Mucosa of rectum (tissue), 2 donors: ENCODE results near the gene PARD3.

ENCODE experiments used
- H3K27ac ChIP-seq, 2 donors: one replicate each; pipeline ENCODE4 v1.7.0; 2013; ENCODE audit warnings: inconsistent platforms in 2 of 2, low read depth in 2 of 2, low read length in 2 of 2
- H3K27me3 ChIP-seq, 2 donors: one replicate each; pipeline ENCODE4 v1.7.0; 2013; ENCODE audit warnings: low read length in 2 of 2; ENCODE audit not compliant: control insufficient read depth in 2 of 2, insufficient read depth in 2 of 2
- H3K36me3 ChIP-seq, 2 donors: one replicate each; pipeline ENCODE4 v1.7.0; 2013; ENCODE audit warnings: low read length in 2 of 2; ENCODE audit not compliant: control insufficient read depth in 2 of 2, insufficient read depth in 2 of 2
- H3K4me1 ChIP-seq, 2 donors: one replicate each; pipeline ENCODE4 v1.7.0; 2013; ENCODE audit warnings: low read length in 2 of 2, mild to moderate bottlenecking in 1 of 2; ENCODE audit not compliant: control insufficient read depth in 2 of 2, insufficient read depth in 2 of 2
- H3K4me3 ChIP-seq, 2 donors: one replicate each; pipeline ENCODE4 v1.7.0; 2013; ENCODE audit warnings: low read length in 2 of 2
- H3K9ac ChIP-seq, 2 donors: one replicate each; pipeline ENCODE4 v1.7.0; 2013; ENCODE audit warnings: low read length in 2 of 2, low read depth in 1 of 2, mild to moderate bottlenecking in 1 of 2
- H3K9me3 ChIP-seq, 2 donors: one replicate each; pipeline ENCODE4 v1.7.0; 2013; ENCODE audit warnings: low read length in 2 of 2; ENCODE audit not compliant: control insufficient read depth in 2 of 2
- donor health status: healthy.
- donor health status: Normal muscosa, but diverticular disease.

Gene PARD3

DNA sequence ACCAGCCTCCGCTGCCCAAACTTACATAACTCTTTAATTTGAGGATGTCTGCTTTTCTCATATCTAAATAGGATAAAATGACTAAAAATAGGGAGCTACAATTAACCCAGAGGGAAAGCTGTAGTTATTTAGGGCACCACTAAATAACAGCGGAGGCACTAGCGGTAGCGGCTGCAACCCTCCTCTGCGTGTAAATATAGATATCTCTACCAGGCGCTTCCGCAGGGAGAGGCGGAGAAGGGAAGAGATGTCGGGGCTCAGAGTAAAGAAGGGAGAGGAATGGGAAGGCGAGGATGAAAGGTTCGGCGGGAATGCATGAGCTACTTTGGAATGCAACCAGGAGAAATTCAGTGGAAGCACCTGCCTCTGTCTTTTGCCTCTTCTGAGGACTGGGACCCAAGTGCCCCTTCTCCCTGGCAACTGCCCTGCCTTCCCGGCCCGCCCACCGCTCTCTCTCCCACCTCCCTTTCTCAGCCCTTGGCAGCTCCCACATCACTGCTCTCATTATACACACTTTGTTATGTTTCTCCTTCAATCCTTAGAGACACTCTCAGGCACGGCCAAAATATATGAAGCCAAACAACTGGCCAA is 698.3 kb downstream of the PARD3 start:
- Histone ChIP-seq H3K27ac (no peak overlapping the region), H3K4me3 (no peak overlapping the region), H3K9ac (no peak overlapping the region), H3K36me3 (no peaks in the 10 kb centered on the region), H3K27me3 (no peaks in the 10 kb centered on the region), H3K4me1 (no peaks in the 10 kb centered on the region), H3K9me3 (no peaks in the 10 kb centered on the region)

- Histone ChIP-seq H3K4me1 (no peaks in the 10 kb centered on the region), H3K27ac (no peak overlapping the region), H3K36me3 (no peaks in the 10 kb centered on the region), H3K27me3 (no peaks in the 10 kb centered on the region), H3K4me3 (no peak overlapping the region), H3K9ac (no peak overlapping the region), H3K9me3 (no peaks in the 10 kb centered on the region)
Observed at GRCh38 chr10:34116220-34116641, 698.9 kb downstream of the PARD3 start.

GRCh38 chr10:34114914-34115313 is 700.2 kb downstream of the PARD3 start:
- Histone ChIP-seq H3K27ac (no peak overlapping the region), H3K4me1 (no peaks in the 10 kb centered on the region), H3K9me3 (no peaks in the 10 kb centered on the region), H3K36me3 (no peaks in the 10 kb centered on the region), H3K27me3 (no peaks in the 10 kb centered on the region), H3K9ac (no peak overlapping the region), H3K4me3 (no peak overlapping the region)

DNA sequence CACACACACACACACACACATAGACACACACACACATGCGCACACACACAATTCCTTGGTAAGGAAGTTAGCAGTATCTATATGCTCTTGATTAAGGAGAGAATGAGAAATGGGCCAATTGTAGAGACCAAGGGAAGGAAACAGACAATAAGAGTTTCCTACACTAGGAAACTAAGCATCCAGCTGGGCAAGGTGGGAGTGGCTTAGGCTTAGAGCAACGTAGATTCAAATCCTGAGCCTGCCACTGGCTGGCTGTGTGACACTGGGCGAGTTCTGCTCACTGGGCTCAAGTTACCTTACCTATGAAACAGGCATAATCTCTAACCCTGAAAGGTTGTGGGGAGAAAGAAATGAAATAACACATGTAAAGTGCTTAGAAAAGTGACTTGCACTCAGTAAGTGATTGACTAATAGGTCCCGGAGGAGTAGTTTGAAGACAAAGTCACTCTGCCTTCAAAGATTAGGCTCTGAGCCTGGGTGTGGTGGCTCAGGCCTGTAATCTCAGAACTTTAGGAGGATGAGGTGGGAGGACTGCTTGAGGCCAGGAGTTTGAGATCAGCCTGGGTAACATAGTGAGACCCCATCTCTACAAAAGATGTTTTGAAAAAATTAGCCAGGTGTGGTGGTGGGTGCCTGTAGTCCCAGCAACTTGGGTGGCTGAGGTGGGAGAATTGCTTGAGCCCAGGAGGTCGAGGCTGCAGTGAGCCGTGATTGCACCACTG is 701.4 kb downstream of the PARD3 start:
- H3K27me3 ChIP-seq = no peaks in the 10 kb centered on the region
- no peaks in the 10 kb centered on the region for H3K4me1 ChIP-seq
- no peak overlapping the region for H3K4me3 ChIP-seq
- H3K9ac ChIP-seq = no peak overlapping the region
- H3K9me3 ChIP-seq = no peaks in the 10 kb centered on the region
- H3K36me3 ChIP-seq = no peaks in the 10 kb centered on the region
- no peak overlapping the region for H3K27ac ChIP-seq

DNA sequence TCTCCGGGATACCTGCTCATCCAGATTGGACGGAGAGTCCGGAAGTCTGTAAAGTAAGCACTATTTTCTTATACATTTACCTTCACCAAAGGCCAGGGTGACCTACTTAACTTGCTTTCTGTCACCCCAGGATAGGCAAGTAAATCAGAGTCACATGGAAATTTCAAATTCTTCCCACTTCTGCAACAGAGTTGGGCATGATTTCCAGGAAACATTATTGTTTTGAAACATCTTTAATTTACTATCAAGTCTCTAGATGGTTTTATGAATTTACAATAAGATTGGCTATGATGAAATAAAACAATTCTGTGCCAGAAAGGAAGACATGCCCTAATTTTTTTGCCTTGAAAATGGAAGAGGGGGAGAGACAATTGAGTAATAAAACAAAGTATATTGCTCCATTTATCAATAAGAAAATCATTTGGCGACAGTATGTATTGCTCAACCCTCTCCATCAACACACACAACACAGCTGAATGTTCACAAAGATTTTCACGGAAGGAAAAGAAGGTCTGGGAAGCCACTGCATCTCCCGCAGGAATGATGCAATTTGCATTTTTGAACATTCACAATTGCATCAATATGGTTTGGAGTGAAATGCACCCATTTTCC is 702.8 kb downstream of the PARD3 start:
- Histone ChIP-seq H3K9me3 (no peaks in the 10 kb centered on the region), H3K27ac (no peak overlapping the region), H3K36me3 (no peaks in the 10 kb centered on the region), H3K4me1 (no peaks in the 10 kb centered on the region), H3K4me3 (no peak overlapping the region), H3K9ac (no peak overlapping the region), H3K27me3 (no peaks in the 10 kb centered on the region)

DNA sequence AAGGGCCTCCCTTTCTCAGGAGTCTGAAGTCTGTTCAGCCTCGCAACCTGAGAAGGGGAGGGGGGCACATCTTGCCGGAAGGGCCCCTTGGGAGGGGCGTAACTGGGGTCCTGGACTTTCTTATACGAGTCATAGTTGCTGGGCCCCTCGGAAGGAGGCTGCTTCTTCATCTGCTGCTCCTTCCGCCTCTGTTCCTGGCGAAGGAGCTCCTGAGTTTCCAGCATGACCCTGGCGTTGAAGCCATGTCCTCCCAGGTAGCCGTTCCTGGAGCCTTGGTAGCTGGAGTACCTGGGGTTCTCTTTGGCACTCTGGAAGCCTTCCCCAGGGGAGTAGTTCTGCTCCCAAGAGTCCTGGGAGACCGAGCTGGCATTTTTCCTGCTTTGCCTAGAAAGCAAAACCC is 703.9 kb downstream of the PARD3 start:
- no peak overlapping the region for H3K27ac ChIP-seq
- H3K4me3 ChIP-seq = no peak overlapping the region
- no peaks in the 10 kb centered on the region for H3K9me3 ChIP-seq
- H3K9ac ChIP-seq = no peak overlapping the region
- H3K36me3 ChIP-seq = no peaks in the 10 kb centered on the region
- H3K4me1 ChIP-seq = no peaks in the 10 kb centered on the region
- H3K27me3 ChIP-seq = no peaks in the 10 kb centered on the region

GRCh38 chr10:34109952-34110702 is 705.0 kb downstream of the PARD3 start:
- Histone ChIP-seq H3K36me3 (no peaks in the 10 kb centered on the region), H3K9me3 (no peaks in the 10 kb centered on the region), H3K9ac (no peak overlapping the region), H3K27me3 (no peaks in the 10 kb centered on the region), H3K27ac (no peak overlapping the region), H3K4me3 (no peak overlapping the region), H3K4me1 (no peaks in the 10 kb centered on the region)

GRCh38 chr10:34109495-34109894 is 705.6 kb downstream of the PARD3 start:
- no peak overlapping the region for H3K27ac ChIP-seq
- no peaks in the 10 kb centered on the region for H3K9me3 ChIP-seq
- no peaks in the 10 kb centered on the region for H3K36me3 ChIP-seq

DNA sequence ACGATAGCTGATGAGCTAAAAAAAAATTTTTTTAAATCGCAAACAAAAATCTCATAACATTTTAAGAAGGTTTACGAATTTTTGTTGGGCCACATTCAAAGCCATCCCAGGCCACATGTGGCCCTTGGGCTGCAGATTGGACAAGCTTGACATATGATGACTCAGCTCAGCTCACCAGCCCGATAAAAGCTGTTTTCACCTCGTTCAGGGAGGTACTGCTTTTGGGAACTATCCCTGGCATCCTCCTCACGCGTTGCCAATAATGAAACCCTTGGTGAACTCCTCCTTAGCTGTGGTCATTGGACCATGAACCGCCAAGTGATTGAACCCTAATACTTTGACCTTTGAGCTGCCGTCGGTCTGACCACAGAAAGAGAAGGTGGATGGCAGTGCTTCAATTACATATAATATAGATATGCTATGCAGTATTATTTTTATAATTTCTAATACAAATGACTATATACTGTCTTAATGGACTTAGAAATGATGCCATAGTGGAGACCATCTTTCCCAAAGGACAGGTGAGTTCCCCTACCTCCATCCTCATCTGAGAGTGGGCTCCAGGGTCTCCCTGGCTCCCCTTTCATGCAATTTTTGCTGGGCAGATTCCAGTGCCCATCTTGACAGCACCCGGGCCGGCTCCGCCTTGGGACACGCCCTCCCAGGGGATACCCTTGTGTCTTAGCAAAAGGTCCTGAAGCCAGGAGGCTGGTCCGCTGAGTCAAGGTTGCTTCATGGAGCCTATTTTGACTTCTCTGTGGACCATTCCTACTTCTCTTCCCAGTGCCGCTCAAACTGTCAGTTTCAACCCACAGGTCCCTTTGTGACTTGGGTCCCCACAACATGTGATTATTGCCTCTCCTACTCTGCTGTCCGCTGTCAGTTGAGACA is 707.2 kb downstream of the PARD3 start:
- Histone ChIP-seq H3K9ac (no peak overlapping the region), H3K27ac (no peak overlapping the region), H3K36me3 (no peaks in the 10 kb centered on the region), H3K4me3 (no peak overlapping the region), H3K27me3 (no peaks in the 10 kb centered on the region), H3K9me3 (no peaks in the 10 kb centered on the region), H3K4me1 (no peaks in the 10 kb centered on the region)

More at GRCh38 chr10:34109495-34109894, 705.6 kb downstream of the PARD3 start:
- H3K27me3 ChIP-seq = no peaks in the 10 kb centered on the region
- no peaks in the 10 kb centered on the region for H3K4me1 ChIP-seq
- H3K4me3 ChIP-seq = no peak overlapping the region
- no peak overlapping the region for H3K9ac ChIP-seq
